ENCODE data around the gene ZBTB34.

DNA sequence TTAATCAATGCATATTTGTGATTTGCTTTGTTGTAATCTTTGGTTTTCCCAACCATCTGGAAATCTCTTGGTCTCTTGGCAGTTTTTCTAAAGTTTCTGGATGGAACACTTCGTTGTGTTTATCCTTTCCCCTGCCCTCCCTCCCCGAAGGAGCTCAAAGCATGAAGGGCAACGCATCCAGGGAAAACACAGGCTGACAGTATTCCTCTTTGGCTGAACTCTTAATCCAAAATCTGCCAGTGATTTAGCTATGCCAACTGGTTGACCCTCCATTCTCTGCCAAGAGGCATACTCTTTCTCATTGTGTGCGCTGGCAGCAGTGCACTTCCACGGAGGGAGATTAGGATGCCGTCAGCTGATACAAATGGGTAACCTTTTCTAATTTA lies 20.5 kb downstream of the ZBTB34 start:
- no peak for TF ChIP-seq POLR2AphosphoS5 (IDR thresholded peaks at IDR 0.05; ENCODE audit: low read depth, low read length)
- no peak for TF ChIP-seq TAF1 (IDR thresholded peaks at IDR 0.05; ENCODE audit: low read depth, low read length)
- no peak for TF ChIP-seq SPI1 (IDR thresholded peaks at IDR 0.05; ENCODE audit: low read depth, low read length)
- TF ChIP-seq POLR2A (IDR thresholded peaks at IDR 0.05; ENCODE audit: low read depth, low read length) = no peak

Data from GM12891 (cell line).